Keratinocyte (primary cell): ENCODE data around the gene ACSF3. TPM values are rescaled to one million over a fixed set of nuclear protein-coding genes. Genes with fewer than 3 reads are reported as not detected.

Experiments used
- DNase-seq: peaks from one replicate; pipeline ENCODE4 v3.0.0-alpha.2; 2011; ENCODE audit warnings: low read depth, missing footprints, low spot score
- FAIRE-seq: peaks from 2 replicates; lab custom pipeline; 2011; peaks lifted over from hg19 to GRCh38; lab: Jason Lieb, UNC
- H2AFZ ChIP-seq: 2 replicates; pipeline ENCODE4 v1.6.0; 2012; ENCODE audit warnings: low read length, control low read depth, inconsistent platforms; ENCODE audit not compliant: control insufficient read depth
- H3K27ac ChIP-seq: 2 replicates; pipeline ENCODE4 v1.5.1; 2011; ENCODE audit warnings: low read length; ENCODE audit not compliant: control insufficient read depth, insufficient read depth
- H3K27me3 ChIP-seq: 3 replicates; pipeline ENCODE4 v1.6.0; 2011; ENCODE audit warnings: low read length; ENCODE audit not compliant: control insufficient read depth, insufficient read depth; ENCODE audit errors: extremely low read depth
- H3K36me3 ChIP-seq, 2 experiments: 2 replicates in 1 of 2; 3 replicates in 1 of 2; pipeline ENCODE4 v1.5.1; 2011; ENCODE audit warnings: low read length in 2 of 2, mild to moderate bottlenecking in 1 of 2; ENCODE audit not compliant: control insufficient read depth in 2 of 2, insufficient read depth in 2 of 2; ENCODE audit errors: extremely low read depth in 1 of 2
- H3K4me1 ChIP-seq: 3 replicates; pipeline ENCODE4 v1.5.1; 2011; ENCODE audit warnings: low read length; ENCODE audit not compliant: control insufficient read depth, insufficient read depth; ENCODE audit errors: extremely low read depth
- H3K4me2 ChIP-seq: 3 replicates; pipeline ENCODE4 v1.6.0; 2011; ENCODE audit warnings: low read depth, low read length; ENCODE audit not compliant: control insufficient read depth, insufficient read depth; ENCODE audit errors: extremely low read depth
- H3K4me3 ChIP-seq, 3 experiments: fragments of 200-600 bp in 1 of 3; sonication (generic) in 1 of 3; 2 replicates in 2 of 3; 3 replicates in 1 of 3; pipeline ENCODE4 v1.5.1; 2011 to 2016; ENCODE audit warnings: low read length in 3 of 3, mild to moderate bottlenecking in 3 of 3, control low read depth in 2 of 3, inconsistent platforms in 1 of 3, low read depth in 1 of 3, mixed read lengths in 1 of 3, mixed run types in 1 of 3, moderate library complexity in 1 of 3; ENCODE audit not compliant: control insufficient read depth in 2 of 3, insufficient read depth in 2 of 3; ENCODE audit errors: extremely low read depth in 1 of 3
- H3K79me2 ChIP-seq: 2 replicates; pipeline ENCODE4 v1.6.0; 2012; ENCODE audit warnings: low read length; ENCODE audit not compliant: control insufficient read depth, insufficient read depth
- H3K9ac ChIP-seq: 3 replicates; pipeline ENCODE4 v1.6.0; 2011; ENCODE audit warnings: low read length; ENCODE audit not compliant: control insufficient read depth, insufficient read depth; ENCODE audit errors: extremely low read depth
- H3K9me1 ChIP-seq: 3 replicates; pipeline ENCODE4 v1.6.0; 2011; ENCODE audit warnings: low read length; ENCODE audit not compliant: control insufficient read depth, insufficient read depth; ENCODE audit errors: extremely low read depth
- H3K9me3 ChIP-seq: 2 replicates; pipeline ENCODE4 v1.5.1; 2012; ENCODE audit warnings: low read depth, low read length; ENCODE audit not compliant: control insufficient read depth
- H4K20me1 ChIP-seq: 3 replicates; pipeline ENCODE4 v1.6.0; 2011; ENCODE audit warnings: low read length; ENCODE audit not compliant: control insufficient read depth, insufficient read depth; ENCODE audit errors: extremely low read depth
- EZH2 ChIP-seq: IDR thresholded peaks from one replicate; pipeline ENCODE4 v1.6.1; 2012; ENCODE audit warnings: inconsistent platforms, mild to moderate bottlenecking, low read length, moderate library complexity
- dilution Hi-C: fragments of 300-500 bp; cut with MboI; formaldehyde crosslinking; loops from one replicate; pipeline ENCODE4 v1.7.0; 2020; ENCODE audit warnings: low sequenced_read_pairs; ENCODE audit not compliant: extremely low pct_ligation_motif_present
- polyA plus RNA-seq, 5 experiments: library from polyadenylated mRNA; depleted of rRNA in 3 of 5; stranded (reverse) in 3 of 5; stranded (forward) in 1 of 5; unstranded in 1 of 5; fragments of >200 nt; gene quantifications; 1 replicate in 1 of 5; 2 replicates in 3 of 5; 3 replicates in 1 of 5; pipeline versions ENCODE4 v1.2.1 to v1.2.3, GENCODE V29; 2011 to 2012; ENCODE audit warnings: missing spikeins in 2 of 5, low read depth in 1 of 5, low replicate concordance in 1 of 5
- TF ChIP-seq, protein P1 (sequence below), 3 experiments: IDR thresholded peaks in 1 of 3; conservative IDR thresholded peaks in 1 of 3; optimal IDR thresholded peaks in 1 of 3; 2 replicates in 2 of 3; 3 replicates in 1 of 3; pipeline versions ENCODE3 to v1.5.1; 2011; ENCODE audit warnings: low read length in 3 of 3, mild to moderate bottlenecking in 3 of 3, moderate library complexity in 2 of 3, control low read depth in 1 of 3, inconsistent platforms in 1 of 3; ENCODE audit not compliant: insufficient read depth in 2 of 3; ENCODE audit errors: extremely low read depth in 1 of 3

The ACSF3 gene
- polyA plus RNA-seq, 1 donor (not counting 4 experiments of a cell fraction or from before 2014, with no cell fraction given), result 13.4 TPM

DNA sequence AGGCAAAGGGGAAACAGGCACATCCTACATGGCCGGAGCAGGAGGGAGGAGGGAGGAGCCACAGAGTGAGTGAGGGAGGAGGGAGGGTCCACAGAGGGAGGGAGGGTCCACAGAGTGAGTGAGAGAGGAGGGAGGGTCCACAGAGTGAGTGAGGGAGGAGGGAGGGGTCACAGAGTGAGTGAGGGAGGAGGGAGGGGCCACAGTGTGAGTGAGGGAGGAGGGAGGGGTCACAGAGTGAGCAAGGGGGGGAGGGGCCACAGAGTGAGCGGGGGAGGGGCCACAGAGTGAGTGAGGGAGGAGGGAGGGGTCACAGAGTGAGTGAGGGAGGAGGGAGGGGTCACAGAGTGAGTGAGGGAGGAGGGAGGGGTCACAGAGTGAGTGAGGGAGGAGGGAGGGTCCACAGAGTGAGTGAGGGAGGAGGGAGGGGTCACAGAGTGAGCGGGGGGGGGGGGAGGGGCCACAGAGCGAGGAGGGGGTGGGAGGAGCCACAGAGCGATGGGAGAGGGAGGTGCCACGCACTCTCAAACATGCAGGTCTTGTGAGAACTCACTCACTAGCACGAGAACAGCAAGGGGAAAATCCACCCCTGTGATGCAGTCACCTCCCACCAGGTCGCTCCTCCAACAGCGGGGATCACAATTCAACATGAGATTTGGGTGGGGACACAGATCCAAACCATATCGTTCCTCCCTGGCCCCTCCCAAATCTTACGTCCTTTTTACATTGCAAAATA, 53.6 kb downstream of the ACSF3 start:
- Histone ChIP-seq H3K9me1 (no peaks in the 10 kb centered on the region), H3K79me2 (no peaks in the 10 kb centered on the region), H3K4me3 (no peak overlapping the region), H3K4me2 (no peak overlapping the region), H3K4me1 (peaks cover 14% of the 10 kb centered on the region), H3K9ac (no peak overlapping the region), H3K27me3 (no peaks in the 10 kb centered on the region), H2AFZ (no peak overlapping the region), H3K36me3 (peaks cover 3 to 5% of the 10 kb centered on the region in 2 experiments), H4K20me1 (no peaks in the 10 kb centered on the region), H3K9me3 (peaks cover 6% of the 10 kb centered on the region), H3K27ac (no peak overlapping the region)
- dilution Hi-C loops, result no loop called here
- DNase-seq (no peak), FAIRE-seq (no peak)
- no peak for TF ChIP-seq EZH2
- TF ChIP-seq, protein P1, sequence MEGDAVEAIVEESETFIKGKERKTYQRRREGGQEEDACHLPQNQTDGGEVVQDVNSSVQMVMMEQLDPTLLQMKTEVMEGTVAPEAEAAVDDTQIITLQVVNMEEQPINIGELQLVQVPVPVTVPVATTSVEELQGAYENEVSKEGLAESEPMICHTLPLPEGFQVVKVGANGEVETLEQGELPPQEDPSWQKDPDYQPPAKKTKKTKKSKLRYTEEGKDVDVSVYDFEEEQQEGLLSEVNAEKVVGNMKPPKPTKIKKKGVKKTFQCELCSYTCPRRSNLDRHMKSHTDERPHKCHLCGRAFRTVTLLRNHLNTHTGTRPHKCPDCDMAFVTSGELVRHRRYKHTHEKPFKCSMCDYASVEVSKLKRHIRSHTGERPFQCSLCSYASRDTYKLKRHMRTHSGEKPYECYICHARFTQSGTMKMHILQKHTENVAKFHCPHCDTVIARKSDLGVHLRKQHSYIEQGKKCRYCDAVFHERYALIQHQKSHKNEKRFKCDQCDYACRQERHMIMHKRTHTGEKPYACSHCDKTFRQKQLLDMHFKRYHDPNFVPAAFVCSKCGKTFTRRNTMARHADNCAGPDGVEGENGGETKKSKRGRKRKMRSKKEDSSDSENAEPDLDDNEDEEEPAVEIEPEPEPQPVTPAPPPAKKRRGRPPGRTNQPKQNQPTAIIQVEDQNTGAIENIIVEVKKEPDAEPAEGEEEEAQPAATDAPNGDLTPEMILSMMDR (optimal IDR thresholded peaks at IDR 0.05 in 1 of 3, IDR thresholded peaks at IDR 0.05 in 1 of 3, conservative IDR thresholded peaks at IDR 0.05 in 1 of 3; ENCODE audit: extremely low read depth in 1 of 3, insufficient read depth in 2 of 3, low read length in 3 of 3), result no peak

GRCh38 chr16:89149386-89149785, 55.7 kb downstream of the ACSF3 start:
- FAIRE-seq (no peak), DNase-seq (no peak)
- Histone ChIP-seq H3K27me3 (peaks cover 3% of the 10 kb centered on the region), H3K9ac (no peak overlapping the region), H3K27ac (no peak overlapping the region), H3K9me3 (peaks cover 6% of the 10 kb centered on the region), H4K20me1 (no peaks in the 10 kb centered on the region), H3K36me3 (peaks cover 3 to 5% of the 10 kb centered on the region in 2 experiments), H3K4me3 (no peak overlapping the region), H3K79me2 (no peaks in the 10 kb centered on the region), H3K9me1 (no peaks in the 10 kb centered on the region), H2AFZ (no peak overlapping the region), H3K4me2 (no peak overlapping the region), H3K4me1 (peaks cover 14% of the 10 kb centered on the region)
- no peak for TF ChIP-seq EZH2
- TF ChIP-seq, protein P1 (optimal IDR thresholded peaks at IDR 0.05 in 1 of 3, IDR thresholded peaks at IDR 0.05 in 1 of 3, conservative IDR thresholded peaks at IDR 0.05 in 1 of 3; ENCODE audit: extremely low read depth in 1 of 3, insufficient read depth in 2 of 3, low read length in 3 of 3), result no peak
- dilution Hi-C loops, result no loop called here
